Epithelial cell of esophagus (primary cell): Measurements from ENCODE around the gene PNN.
A peak's percentile ranks its signal among the peaks of the same experiment; 100 is the strongest.
"Not testable (repeated sequence)": the region's sequence is repeated elsewhere in the genome, so short reads cannot be mapped to it uniquely, and the experiment has no call there.

Experiments used
- DNase-seq: peaks from one replicate; pipeline ENCODE4 v3.0.0; 2010; ENCODE audit warnings: low read depth
- H3K4me3 ChIP-seq: 2 replicates; pipeline ENCODE4 v1.5.1; 2011; ENCODE audit warnings: mild to moderate bottlenecking, low read length, control low read depth
- CTCF ChIP-seq: IDR thresholded peaks from 2 replicates; pipeline ENCODE4 v1.5.1; 2011; ENCODE audit warnings: low read depth, mild to moderate bottlenecking, low read length, control low read depth, inconsistent platforms; ENCODE audit not compliant: insufficient read depth; ENCODE audit errors: missing control alignments

Gene PNN

GRCh38 chr14:39174560-39175444, at the start of gene PNN:
PNN (plus strand) TSS chr14:39175254; CDS start chr14:39175280, 26 bp downstream.
- peak within 1 kb of the TSS; percentile 97 for H3K4me3 ChIP-seq
- DNase-seq, result peak; percentile 100
- no peak for TF ChIP-seq CTCF

GRCh38 chr14:39137835-39138234, 37.2 kb upstream of the PNN start:
- not testable (repeated sequence) for DNase-seq, H3K4me3 ChIP-seq

GRCh38 chr14:39138440-39138839, 36.6 kb upstream of the PNN start:
- H3K4me3 ChIP-seq, result no peak overlapping the region
- no peak for TF ChIP-seq CTCF
- DNase-seq, result no peak

GRCh38 chr14:39140170-39140569, 34.9 kb upstream of the PNN start:
- no peak overlapping the region for H3K4me3 ChIP-seq
- no peak for TF ChIP-seq CTCF
- DNase-seq, result no peak

- not testable (repeated sequence) for DNase-seq, H3K4me3 ChIP-seq
Measured at GRCh38 chr14:39141623-39142022, 33.4 kb upstream of the PNN start.

- DNase-seq, H3K4me3 ChIP-seq: not testable (repeated sequence)
Measured at GRCh38 chr14:39143226-39143625, 31.8 kb upstream of the PNN start.

- no peak overlapping the region for H3K4me3 ChIP-seq
- peak; percentile 7 for DNase-seq
- no peak for TF ChIP-seq CTCF
Measured at GRCh38 chr14:39145266-39145966, 29.6 kb upstream of the PNN start.

GRCh38 chr14:39154594-39155189, 20.4 kb upstream of the PNN start:
- no peak for DNase-seq
- no peak overlapping the region for H3K4me3 ChIP-seq
- no peak for TF ChIP-seq CTCF
